ENCODE data around the gene DOCK1.

The DOCK1 gene

GRCh38 chr10:127043301-127043700 lies 138.1 kb downstream of the DOCK1 start:
- DNase-seq, result no peak

GRCh38 chr10:127044186-127044585 lies 139.0 kb downstream of the DOCK1 start:
- DNase-seq, result no peak

GRCh38 chr10:127046975-127047877 lies 142.0 kb downstream of the DOCK1 start:
- no peak for DNase-seq

GRCh38 chr10:127047878-127048238 lies 142.6 kb downstream of the DOCK1 start:
- DNase-seq, result no peak

- DNase-seq, result no peak
These were observed 143.4 kb downstream of the DOCK1 start for GRCh38 chr10:127048630-127049029.

GRCh38 chr10:127052001-127052400 lies 146.8 kb downstream of the DOCK1 start:
- no peak for DNase-seq

GRCh38 chr10:127055263-127055662 lies 150.0 kb downstream of the DOCK1 start:
- DNase-seq, result no peak

- no peak for DNase-seq
These were observed 154.1 kb downstream of the DOCK1 start for GRCh38 chr10:127059314-127059713.

- DNase-seq, result no peak
These were observed 158.5 kb downstream of the DOCK1 start for GRCh38 chr10:127063762-127064161.

GRCh38 chr10:127064474-127064873 lies 159.2 kb downstream of the DOCK1 start:
- DNase-seq, result no peak

- no peak for DNase-seq
These were observed 162.4 kb downstream of the DOCK1 start for GRCh38 chr10:127067542-127068194.

GRCh38 chr10:127068485-127068884 lies 163.3 kb downstream of the DOCK1 start:
- no peak for DNase-seq

- DNase-seq, result no peak
These were observed 164.2 kb downstream of the DOCK1 start for GRCh38 chr10:127069436-127069835.

GRCh38 chr10:127071126-127071525 lies 165.9 kb downstream of the DOCK1 start:
- no peak for DNase-seq

- no peak for DNase-seq
These were observed 168.4 kb downstream of the DOCK1 start for GRCh38 chr10:127073666-127074065.

GRCh38 chr10:127079392-127079791 lies 174.2 kb downstream of the DOCK1 start:
- DNase-seq, result no peak

- no peak for DNase-seq
These were observed 175.1 kb downstream of the DOCK1 start for GRCh38 chr10:127080317-127080716.

- no peak for DNase-seq
These were observed 176.7 kb downstream of the DOCK1 start for GRCh38 chr10:127081851-127082345.

GRCh38 chr10:127082651-127083050 lies 177.4 kb downstream of the DOCK1 start:
- no peak for DNase-seq

- no peak for DNase-seq
These were observed 180.7 kb downstream of the DOCK1 start for GRCh38 chr10:127085957-127086356.

- no peak for DNase-seq
These were observed 183.7 kb downstream of the DOCK1 start for GRCh38 chr10:127088908-127089307.

GRCh38 chr10:127089446-127089845 lies 184.2 kb downstream of the DOCK1 start:
- no peak for DNase-seq

GRCh38 chr10:127090138-127090537 lies 184.9 kb downstream of the DOCK1 start:
- no peak for DNase-seq

GRCh38 chr10:127091354-127091753 lies 186.1 kb downstream of the DOCK1 start:
- DNase-seq, result no peak

Data from NK-92 treated with Interleukin-12 subunit alpha and Interleukin-12 subunit beta, amount 100 ng/mL, for 24 hours (cell line).